Astrocyte (in vitro differentiated cells and primary cell): ENCODE data around the gene EPB41L1.

Source experiments
- EZH2 ChIP-seq: IDR thresholded peaks from 2 replicates; pipeline ENCODE4 v1.6.1; 2012; ENCODE audit warnings: mild to moderate bottlenecking, low read length, inconsistent platforms; ENCODE audit not compliant: insufficient read depth
- TF ChIP-seq, protein P1 (sequence below): IDR thresholded peaks from 2 replicates; pipeline ENCODE4 v1.5.1; 2011; ENCODE audit warnings: low read depth, mild to moderate bottlenecking, inconsistent platforms, low read length, moderate library complexity; ENCODE audit not compliant: insufficient read depth

DNA sequence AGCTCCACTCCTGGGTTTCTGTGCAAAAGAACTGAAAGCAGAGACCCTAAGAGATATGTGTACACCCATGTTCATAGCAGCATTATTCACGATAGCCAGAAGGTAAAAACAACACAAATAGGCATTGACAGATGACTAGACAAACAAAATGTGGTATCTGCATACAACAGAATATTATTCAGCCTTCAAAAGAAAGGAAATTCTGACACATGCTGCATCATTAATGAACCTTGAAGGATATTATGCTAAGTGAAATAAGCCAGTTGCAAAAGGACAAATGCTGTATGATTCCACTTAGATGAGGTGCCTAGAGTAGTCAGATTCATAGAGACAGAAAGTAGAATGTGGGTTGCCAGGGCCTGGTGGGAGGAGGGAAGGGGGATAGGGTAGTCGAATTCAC is 99.5 kb downstream of the EPB41L1 start:
- no peak for TF ChIP-seq EZH2
- TF ChIP-seq, protein P1, sequence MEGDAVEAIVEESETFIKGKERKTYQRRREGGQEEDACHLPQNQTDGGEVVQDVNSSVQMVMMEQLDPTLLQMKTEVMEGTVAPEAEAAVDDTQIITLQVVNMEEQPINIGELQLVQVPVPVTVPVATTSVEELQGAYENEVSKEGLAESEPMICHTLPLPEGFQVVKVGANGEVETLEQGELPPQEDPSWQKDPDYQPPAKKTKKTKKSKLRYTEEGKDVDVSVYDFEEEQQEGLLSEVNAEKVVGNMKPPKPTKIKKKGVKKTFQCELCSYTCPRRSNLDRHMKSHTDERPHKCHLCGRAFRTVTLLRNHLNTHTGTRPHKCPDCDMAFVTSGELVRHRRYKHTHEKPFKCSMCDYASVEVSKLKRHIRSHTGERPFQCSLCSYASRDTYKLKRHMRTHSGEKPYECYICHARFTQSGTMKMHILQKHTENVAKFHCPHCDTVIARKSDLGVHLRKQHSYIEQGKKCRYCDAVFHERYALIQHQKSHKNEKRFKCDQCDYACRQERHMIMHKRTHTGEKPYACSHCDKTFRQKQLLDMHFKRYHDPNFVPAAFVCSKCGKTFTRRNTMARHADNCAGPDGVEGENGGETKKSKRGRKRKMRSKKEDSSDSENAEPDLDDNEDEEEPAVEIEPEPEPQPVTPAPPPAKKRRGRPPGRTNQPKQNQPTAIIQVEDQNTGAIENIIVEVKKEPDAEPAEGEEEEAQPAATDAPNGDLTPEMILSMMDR: no peak
